Osteoblast (primary cell): ENCODE measurements around the gene ADGRA3. TPM values are rescaled to one million over a fixed set of nuclear protein-coding genes. Genes with fewer than 3 reads are reported as not detected.

Source experiments
- DNase-seq: peaks from one replicate; pipeline ENCODE4 v3.0.0; 2011; ENCODE audit warnings: low spot score, mixed read lengths; ENCODE audit not compliant: insufficient read length; ENCODE audit errors: missing footprints
- H2AFZ ChIP-seq: 2 replicates; pipeline ENCODE4 v1.6.0; 2011; ENCODE audit warnings: mild to moderate bottlenecking, low read length
- H3K27ac ChIP-seq: 2 replicates; pipeline ENCODE4 v1.5.1; 2011; ENCODE audit warnings: mild to moderate bottlenecking, low read depth, low read length, moderate library complexity
- H3K27me3 ChIP-seq: 2 replicates; pipeline ENCODE4 v1.6.0; 2012; ENCODE audit warnings: mild to moderate bottlenecking, control low read depth, inconsistent platforms, low read length, moderate library complexity; ENCODE audit not compliant: insufficient read depth
- H3K36me3 ChIP-seq: 2 replicates; pipeline ENCODE4 v1.5.1; 2011; ENCODE audit warnings: mild to moderate bottlenecking, low read length, control low read depth, moderate library complexity; ENCODE audit not compliant: insufficient read depth
- H3K4me1 ChIP-seq: 2 replicates; pipeline ENCODE4 v1.5.1; 2011; ENCODE audit warnings: mild to moderate bottlenecking, low read length, control low read depth, moderate library complexity; ENCODE audit not compliant: insufficient read depth
- H3K4me2 ChIP-seq: 2 replicates; pipeline ENCODE4 v1.6.0; 2011; ENCODE audit warnings: mild to moderate bottlenecking, low read length; ENCODE audit not compliant: insufficient read depth
- H3K4me3 ChIP-seq: fragments of 200-600 bp; sonication (generic); 3 replicates; pipeline ENCODE4 v1.5.1; 2012; ENCODE audit warnings: mild to moderate bottlenecking, low read length, inconsistent platforms; ENCODE audit not compliant: insufficient read depth
- H3K79me2 ChIP-seq: 2 replicates; pipeline ENCODE4 v1.6.0; 2012; ENCODE audit warnings: mild to moderate bottlenecking, low read length, control low read depth, inconsistent platforms; ENCODE audit not compliant: insufficient read depth
- H3K9me3 ChIP-seq: 2 replicates; pipeline ENCODE4 v1.5.1; 2011; ENCODE audit warnings: low read depth, low read length, control low read depth
- H4K20me1 ChIP-seq: 2 replicates; pipeline ENCODE4 v1.6.0; 2012; ENCODE audit warnings: mild to moderate bottlenecking, low read length, control low read depth; ENCODE audit not compliant: insufficient read depth
- CTCF ChIP-seq: IDR thresholded peaks from 2 replicates; pipeline ENCODE4 v1.5.1; 2011; ENCODE audit warnings: mild to moderate bottlenecking, low read depth, low read length, moderate library complexity; ENCODE audit errors: extremely low read depth
- total RNA-seq: library from RNA; depleted of rRNA; stranded (reverse); fragments of >200 nt; gene quantifications from 2 replicates; pipeline ENCODE4 v1.2.3, GENCODE V29; 2012

The ADGRA3 gene
- total RNA-seq, 1 donor = 25.3 TPM

GRCh38 chr4:22456291-22456690 is 59.6 kb downstream of the ADGRA3 start:
- no peaks in the 10 kb centered on the region for H3K36me3 ChIP-seq
- no peak for DNase-seq
- H3K4me3 ChIP-seq = no peak overlapping the region
- no peaks in the 10 kb centered on the region for H3K4me1 ChIP-seq
- no peak overlapping the region for H3K4me2 ChIP-seq
- no peaks in the 10 kb centered on the region for H3K79me2 ChIP-seq
- no peaks in the 10 kb centered on the region for H3K9me3 ChIP-seq
- no peak overlapping the region for H2AFZ ChIP-seq
- TF ChIP-seq CTCF = no peak
- no peaks in the 10 kb centered on the region for H4K20me1 ChIP-seq
- no peak overlapping the region for H3K27ac ChIP-seq
- H3K27me3 ChIP-seq = no peaks in the 10 kb centered on the region

GRCh38 chr4:22454955-22455354 is 60.9 kb downstream of the ADGRA3 start:
- no peaks in the 10 kb centered on the region for H3K27me3 ChIP-seq
- H3K4me2 ChIP-seq = no peak overlapping the region
- H3K9me3 ChIP-seq = no peaks in the 10 kb centered on the region
- no peak overlapping the region for H2AFZ ChIP-seq
- DNase-seq = no peak
- H3K79me2 ChIP-seq = no peaks in the 10 kb centered on the region
- H3K27ac ChIP-seq = no peak overlapping the region
- H4K20me1 ChIP-seq = no peaks in the 10 kb centered on the region
- no peaks in the 10 kb centered on the region for H3K4me1 ChIP-seq
- H3K36me3 ChIP-seq = no peaks in the 10 kb centered on the region
- H3K4me3 ChIP-seq = no peak overlapping the region
- TF ChIP-seq CTCF = no peak

GRCh38 chr4:22454216-22454838 is 61.5 kb downstream of the ADGRA3 start:
- no peaks in the 10 kb centered on the region for H3K4me1 ChIP-seq
- no peaks in the 10 kb centered on the region for H3K27me3 ChIP-seq
- no peak for TF ChIP-seq CTCF
- H3K4me2 ChIP-seq = no peak overlapping the region
- H3K79me2 ChIP-seq = no peaks in the 10 kb centered on the region
- no peaks in the 10 kb centered on the region for H3K9me3 ChIP-seq
- no peaks in the 10 kb centered on the region for H3K36me3 ChIP-seq
- no peak overlapping the region for H3K4me3 ChIP-seq
- H4K20me1 ChIP-seq = no peaks in the 10 kb centered on the region
- no peak overlapping the region for H2AFZ ChIP-seq
- no peak overlapping the region for H3K27ac ChIP-seq
- DNase-seq = no peak

- DNase-seq = no peak
- no peaks in the 10 kb centered on the region for H3K4me1 ChIP-seq
- no peaks in the 10 kb centered on the region for H3K27me3 ChIP-seq
- H3K27ac ChIP-seq = no peak overlapping the region
- TF ChIP-seq CTCF = no peak
- no peaks in the 10 kb centered on the region for H3K36me3 ChIP-seq
- no peak overlapping the region for H3K4me3 ChIP-seq
- H3K79me2 ChIP-seq = no peaks in the 10 kb centered on the region
- H2AFZ ChIP-seq = no peak overlapping the region
- H3K4me2 ChIP-seq = no peak overlapping the region
- H4K20me1 ChIP-seq = no peaks in the 10 kb centered on the region
- no peaks in the 10 kb centered on the region for H3K9me3 ChIP-seq
Measured at GRCh38 chr4:22444813-22445212, 71.1 kb downstream of the ADGRA3 start.
